Neuronal stem cell (in vitro differentiated cells): Measurements from ENCODE around the gene MRNIP.

Experiments
- DNase-seq: peaks from one replicate; pipeline ENCODE4 v3.0.0-alpha.2; 2013; ENCODE audit warnings: low spot score
- H2AFZ ChIP-seq: one replicate; pipeline ENCODE4 v1.6.1; 2013; ENCODE audit warnings: mild to moderate bottlenecking, low read length, inconsistent platforms
- H2AK5ac ChIP-seq: 2 replicates; pipeline ENCODE4 v1.6.1; 2013; ENCODE audit warnings: low read depth, mild to moderate bottlenecking, inconsistent platforms, low read length, moderate library complexity, mixed read lengths
- H2BK120ac ChIP-seq: 2 replicates; pipeline ENCODE4 v1.6.1; 2013; ENCODE audit warnings: low read depth, mild to moderate bottlenecking, inconsistent platforms, low read length, moderate library complexity, mixed read lengths
- H2BK12ac ChIP-seq: one replicate; pipeline ENCODE4 v1.6.1; 2013; ENCODE audit warnings: low read length, inconsistent platforms
- H2BK15ac ChIP-seq: 2 replicates; pipeline ENCODE4 v1.6.1; 2013; ENCODE audit warnings: mild to moderate bottlenecking, low read length, inconsistent platforms, mixed read lengths
- H2BK5ac ChIP-seq: one replicate; pipeline ENCODE4 v1.6.1; 2013; ENCODE audit warnings: inconsistent platforms, mild to moderate bottlenecking, low read length, moderate library complexity
- H3K14ac ChIP-seq: one replicate; pipeline ENCODE4 v1.6.1; 2013; ENCODE audit warnings: low read length, inconsistent platforms
- H3K18ac ChIP-seq: 2 replicates; pipeline ENCODE4 v1.6.1; 2013; ENCODE audit warnings: low read length, inconsistent platforms
- H3K23ac ChIP-seq: 2 replicates; pipeline ENCODE4 v1.6.1; 2013; ENCODE audit warnings: low read depth, mild to moderate bottlenecking, mixed read lengths, low read length, inconsistent platforms; ENCODE audit not compliant: poor library complexity
- H3K27ac ChIP-seq: replicated peaks from 3 replicates; pipeline ENCODE4 v1.5.1; 2013; ENCODE audit warnings: low read length, inconsistent platforms
- H3K27me3 ChIP-seq, 3 experiments: 2 replicates each; pipeline ENCODE4 v1.6.1; 2013; ENCODE audit warnings: low read length in 3 of 3, mild to moderate bottlenecking in 2 of 3, inconsistent platforms in 1 of 3, low read depth in 1 of 3, mixed read lengths in 1 of 3, moderate library complexity in 1 of 3; ENCODE audit not compliant: control insufficient read depth in 3 of 3, insufficient read depth in 3 of 3
- H3K36me3 ChIP-seq, 2 donors: replicated peaks in 1 of 2; 2 replicates each; pipeline ENCODE4 v1.6.1; 2013; ENCODE audit warnings: low read length in 2 of 2; ENCODE audit not compliant: control insufficient read depth in 2 of 2, insufficient read depth in 2 of 2
- H3K4ac ChIP-seq: 2 replicates; pipeline ENCODE4 v1.6.1; 2013; ENCODE audit warnings: inconsistent platforms, mild to moderate bottlenecking, low read length, moderate library complexity
- H3K4me1 ChIP-seq, 2 donors: 1 replicate in 1 of 2; 2 replicates in 1 of 2; pipeline ENCODE4 v1.6.1; 2013; ENCODE audit warnings: low read length in 2 of 2, low read depth in 1 of 2; ENCODE audit not compliant: control insufficient read depth in 2 of 2, insufficient read depth in 1 of 2
- H3K4me2 ChIP-seq: one replicate; pipeline ENCODE4 v1.6.1; 2013; ENCODE audit warnings: mild to moderate bottlenecking, low read length, inconsistent platforms; ENCODE audit not compliant: insufficient read depth, poor library complexity, severe bottlenecking
- H3K4me3 ChIP-seq, 2 donors: 2 replicates each; pipeline ENCODE4 v1.5.1; 2013; ENCODE audit warnings: low read length in 2 of 2, mild to moderate bottlenecking in 2 of 2, inconsistent platforms in 1 of 2, moderate library complexity in 1 of 2
- H3K79me1 ChIP-seq: one replicate; pipeline ENCODE4 v1.6.1; 2013; ENCODE audit warnings: low read depth, mild to moderate bottlenecking, inconsistent platforms, low read length, moderate library complexity
- H3K9ac ChIP-seq: one replicate; pipeline ENCODE4 v1.6.1; 2013; ENCODE audit warnings: mild to moderate bottlenecking, low read depth, low read length, inconsistent platforms; ENCODE audit not compliant: poor library complexity
- H3K9me3 ChIP-seq, 2 donors: replicated peaks in 1 of 2; 2 replicates each; pipeline versions ENCODE3 to v1.6.1; 2013; ENCODE audit warnings: low read length in 2 of 2, mild to moderate bottlenecking in 2 of 2, inconsistent platforms in 1 of 2, low read depth in 1 of 2, mixed read lengths in 1 of 2, moderate library complexity in 1 of 2; ENCODE audit not compliant: control insufficient read depth in 2 of 2, insufficient read depth in 1 of 2
- H4K8ac ChIP-seq: one replicate; pipeline ENCODE4 v1.6.1; 2013; ENCODE audit warnings: low read depth, mild to moderate bottlenecking, inconsistent platforms, low read length, moderate library complexity
- H4K91ac ChIP-seq: one replicate; pipeline ENCODE4 v1.6.1; 2013; ENCODE audit warnings: low read length, low read depth, mild to moderate bottlenecking, inconsistent platforms; ENCODE audit not compliant: poor library complexity
- WGBS, 2 donors: extraction: QIAGEN DNeasy Blood & Tissue Kit; methylation state at CpG; one replicate each; pipeline ENCODE4 v1.1.7; 2013; ENCODE audit warnings: missing lambda C conversion rate in 2 of 2, mixed read lengths in 1 of 2; ENCODE audit not compliant: insufficient read length in 2 of 2, insufficient replicate concordance in 1 of 2; ENCODE audit errors: extremely low coverage in 2 of 2; 5-methylcytosine and 5-hydroxymethylcytosine counted together

Gene MRNIP

DNA sequence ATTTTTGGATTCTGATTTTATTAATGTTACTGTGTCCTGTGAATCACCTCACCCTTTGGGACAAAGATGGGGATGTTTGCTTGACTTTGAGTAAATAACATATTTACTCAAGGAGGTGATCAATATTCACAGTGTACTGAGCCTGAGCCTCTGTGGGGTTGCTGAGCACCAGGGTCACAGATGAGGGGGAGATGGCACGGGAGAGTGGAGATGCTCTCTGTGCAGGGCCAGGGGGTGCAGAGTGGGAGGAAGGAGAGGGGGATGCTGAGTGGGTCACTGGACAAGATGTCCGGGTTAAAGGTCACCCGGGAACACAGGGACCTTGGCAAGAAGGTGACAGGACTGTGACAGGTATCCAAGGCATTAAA, 33.9 kb downstream of the MRNIP start:
- Histone ChIP-seq H3K4me3 (no peak overlapping the region), H3K18ac (no peak overlapping the region), H3K4me1 (peaks cover 10 to 17% of the 10 kb centered on the region in 2 donors), H2BK12ac (no peak overlapping the region), H3K4ac (no peak overlapping the region), H2BK120ac (no peak overlapping the region), H2AFZ (no peak overlapping the region), H3K36me3 (peaks cover 33 to 74% of the 10 kb centered on the region in 2 donors), H2BK5ac (no peak overlapping the region), H4K8ac (no peak overlapping the region), H3K79me1 (peaks cover 20% of the 10 kb centered on the region), H3K23ac (no peak overlapping the region), H4K91ac (no peak overlapping the region), H3K4me2 (no peak overlapping the region), H3K27ac (no peak overlapping the region), H3K14ac (no peak overlapping the region), H3K27me3 (no peaks in the 10 kb centered on the region), H3K9ac (no peak overlapping the region), H3K9me3 (peaks cover 4 to 12% of the 10 kb centered on the region in 2 donors), H2AK5ac (no peak overlapping the region), H2BK15ac (no peak overlapping the region)
- no CpG with 5 or more reads among the region's 3 CpGs for WGBS, 2 donors
- DNase-seq, result no peak

DNA sequence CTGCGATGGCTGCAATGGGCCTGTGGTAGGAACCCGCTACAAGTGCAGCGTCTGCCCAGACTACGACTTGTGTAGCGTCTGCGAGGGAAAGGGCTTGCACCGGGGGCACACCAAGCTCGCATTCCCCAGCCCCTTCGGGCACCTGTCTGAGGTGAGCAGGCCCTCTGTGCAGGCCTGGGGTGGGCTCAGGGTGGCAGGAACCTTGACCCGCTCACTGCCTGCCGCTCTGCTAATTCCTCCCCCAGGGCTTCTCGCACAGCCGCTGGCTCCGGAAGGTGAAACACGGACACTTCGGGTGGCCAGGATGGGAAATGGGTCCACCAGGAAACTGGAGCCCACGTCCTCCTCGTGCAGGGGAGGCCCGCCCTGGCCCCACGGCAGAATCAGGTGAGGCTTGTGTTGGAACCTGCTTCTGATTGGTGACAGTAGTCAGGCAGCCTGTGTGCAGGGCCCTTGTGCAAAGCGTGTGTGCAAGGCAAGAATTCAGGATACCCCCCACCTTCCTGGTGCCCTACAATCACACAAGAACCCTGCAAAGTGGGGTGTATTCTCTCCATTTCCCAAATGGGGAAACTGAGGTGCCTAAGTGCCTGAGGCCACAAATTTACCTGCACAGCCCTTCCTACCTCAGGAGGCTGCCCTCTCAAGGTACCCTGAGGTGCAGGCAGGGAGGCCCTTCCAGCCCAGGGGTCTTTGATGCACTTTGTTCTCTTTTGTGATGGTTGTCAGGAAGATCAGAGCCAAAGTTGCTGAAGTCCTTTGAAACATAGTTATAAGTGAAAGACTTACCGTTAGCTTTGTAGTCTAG, 34.5 kb downstream of the MRNIP start:
- H2BK120ac ChIP-seq, result no peak overlapping the region
- H3K27ac ChIP-seq, result no peak overlapping the region
- H2BK5ac ChIP-seq, result no peak overlapping the region
- H3K4me2 ChIP-seq, result no peak overlapping the region
- H3K18ac ChIP-seq, result no peak overlapping the region
- H4K8ac ChIP-seq, result peak overlapping the region; percentile 57
- H3K4me1 ChIP-seq, result peaks cover 16 to 22% of the 10 kb centered on the region in 2 donors
- no peak overlapping the region for H2AFZ ChIP-seq
- WGBS, 2 donors, result no CpG with 5 or more reads among the region's 22 CpGs
- H2BK15ac ChIP-seq, result no peak overlapping the region
- no peak overlapping the region for H4K91ac ChIP-seq
- no peak overlapping the region for H2AK5ac ChIP-seq
- peak overlapping the region; percentile 21 for H3K23ac ChIP-seq
- peak overlapping the region; percentile 35 for H3K9ac ChIP-seq
- H3K79me1 ChIP-seq, result peaks cover 20% of the 10 kb centered on the region
- H3K4me3 ChIP-seq, result no peak overlapping the region
- peaks cover 31 to 68% of the 10 kb centered on the region in 2 donors for H3K36me3 ChIP-seq
- DNase-seq, result no peak
- H3K4ac ChIP-seq, result no peak overlapping the region
- H2BK12ac ChIP-seq, result peak overlapping the region; percentile 6
- H3K27me3 ChIP-seq, result no peaks in the 10 kb centered on the region
- no peak overlapping the region for H3K14ac ChIP-seq
- peaks cover 4 to 6% of the 10 kb centered on the region in 2 donors for H3K9me3 ChIP-seq

DNA sequence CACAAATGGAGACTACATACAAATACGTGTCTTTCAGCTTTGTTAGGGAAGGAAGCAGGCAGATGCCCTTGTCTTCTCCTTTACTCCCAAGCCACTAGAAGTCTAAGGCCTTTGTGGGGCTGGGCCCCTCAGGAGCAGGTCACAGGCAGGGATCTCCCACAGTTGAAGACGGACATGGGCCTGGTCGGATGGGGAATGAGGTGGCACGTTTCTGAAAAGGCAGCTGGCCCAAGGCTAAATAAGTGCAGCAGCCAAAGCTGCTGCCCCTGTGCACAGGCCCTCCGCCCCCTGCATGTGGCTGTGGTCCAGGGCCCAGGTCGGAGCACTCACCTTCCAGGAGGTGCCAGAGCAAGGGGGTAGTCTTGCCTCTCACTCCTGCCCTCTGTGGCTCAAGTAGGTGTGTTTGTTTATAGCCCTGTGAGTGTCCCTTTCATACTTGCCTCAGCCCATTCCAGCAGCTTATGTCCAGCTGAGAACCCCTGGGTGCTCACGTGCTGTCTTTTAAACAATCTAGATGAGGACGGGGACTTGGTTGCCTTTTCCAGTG, 36.1 kb downstream of the MRNIP start:
- no peak for DNase-seq
- Histone ChIP-seq H3K4me3 (peak overlapping the region in 1 of 2 donors; percentile 91), H3K4ac (no peak overlapping the region)

DNA sequence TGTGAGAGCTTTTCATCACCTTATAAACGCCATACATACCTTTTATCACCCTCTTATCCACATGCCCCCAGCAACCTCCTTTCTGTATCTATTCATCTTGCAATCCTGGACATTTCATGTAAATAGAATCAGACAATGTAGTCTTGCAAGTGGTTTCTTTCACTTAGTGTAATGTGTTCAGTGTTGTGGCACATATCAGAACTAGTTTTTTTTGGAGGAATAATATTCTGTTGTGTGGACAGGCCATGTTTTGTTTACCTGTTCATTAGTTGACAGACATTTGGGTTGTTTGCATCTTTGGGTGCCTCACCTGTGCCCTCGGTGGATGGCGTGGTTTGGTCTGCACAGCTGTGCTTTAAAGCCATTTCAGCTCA, 36.6 kb downstream of the MRNIP start:
- Histone ChIP-seq H3K4ac (no peak overlapping the region), H3K18ac (no peak overlapping the region), H2BK12ac (no peak overlapping the region), H3K4me3 (peak overlapping the region in 1 of 2 donors; percentile 91), H3K14ac (no peak overlapping the region), H4K91ac (no peak overlapping the region), H2BK5ac (no peak overlapping the region), H2BK120ac (no peak overlapping the region), H4K8ac (no peak overlapping the region), H3K27me3 (no peaks in the 10 kb centered on the region), H3K9me3 (peaks cover 0 to 2% of the 10 kb centered on the region in 2 donors), H3K79me1 (peaks cover 23% of the 10 kb centered on the region), H2AK5ac (no peak overlapping the region), H3K36me3 (peaks cover 27 to 50% of the 10 kb centered on the region in 2 donors), H3K27ac (no peak overlapping the region), H3K23ac (no peak overlapping the region), H2BK15ac (no peak overlapping the region), H3K9ac (no peak overlapping the region), H2AFZ (no peak overlapping the region), H3K4me2 (peak overlapping the region; percentile 23), H3K4me1 (peaks cover 23 to 33% of the 10 kb centered on the region in 2 donors)
- no peak for DNase-seq
- WGBS, 2 donors, result no CpG with 5 or more reads among the region's 3 CpGs

More for the DNA sequence above, 36.1 kb downstream of the MRNIP start:
- H2BK5ac ChIP-seq, result no peak overlapping the region
- no peak overlapping the region for H3K9ac ChIP-seq
- no peaks in the 10 kb centered on the region for H3K27me3 ChIP-seq
- H3K36me3 ChIP-seq, result peaks cover 27 to 54% of the 10 kb centered on the region in 2 donors
- peaks cover 23% of the 10 kb centered on the region for H3K79me1 ChIP-seq
- peaks cover 0 to 2% of the 10 kb centered on the region in 2 donors for H3K9me3 ChIP-seq
- peaks cover 23 to 31% of the 10 kb centered on the region in 2 donors for H3K4me1 ChIP-seq
- H3K27ac ChIP-seq, result no peak overlapping the region
- no peak overlapping the region for H3K18ac ChIP-seq
- no peak overlapping the region for H2BK12ac ChIP-seq
- no peak overlapping the region for H3K4me2 ChIP-seq
- no peak overlapping the region for H2BK120ac ChIP-seq
- no peak overlapping the region for H4K91ac ChIP-seq
- no peak overlapping the region for H2AK5ac ChIP-seq
- H2BK15ac ChIP-seq, result no peak overlapping the region
- H3K23ac ChIP-seq, result no peak overlapping the region
- WGBS, 2 donors, result no CpG with 5 or more reads among the region's 8 CpGs
- H4K8ac ChIP-seq, result no peak overlapping the region
- H2AFZ ChIP-seq, result no peak overlapping the region
- H3K14ac ChIP-seq, result no peak overlapping the region
